HepG2 (cell line): ENCODE data around the gene CCER1. TPM values are rescaled to one million over a fixed set of nuclear protein-coding genes. Genes with fewer than 3 reads are reported as not detected.
A peak's percentile ranks its signal among the peaks of the same experiment; 100 is the strongest.

Experiments
- ATAC-seq: fragments of 200-7000 bp; cut with Tn5 transposase; 3 replicates; pipeline ENCODE4 v1.9.1; 2020; ENCODE audit warnings: mild to moderate bottlenecking, moderate library complexity
- BruUV-seq: library from RNA; stranded (reverse); fragments of 400-500 nt; replicated peaks from 2 replicates; lab custom pipeline; 2021; lab: Mats Ljungman, UMichigan
- CTCF ChIA-PET: fragments of 300-600 bp; formaldehyde crosslinking; extraction: SDS; loops from one replicate; lab custom pipeline; 2021; ENCODE audit warnings: low total read pairs, inconsistent platforms, low intra/inter-chr PET ratio; lab: Yijun Ruan, JAX
- POLR2A ChIA-PET: fragments of 350-600 bp; sonication (Branson Sonifier 250); formaldehyde crosslinking; loops from one replicate; lab custom pipeline; 2020; ENCODE audit warnings: antibody characterized with exemption, inconsistent platforms; lab: Yijun Ruan, JAX
- DNase-seq: peaks from one replicate; pipeline ENCODE4 v3.0.0-alpha.2; 2015; ENCODE audit warnings: low spot score
- FAIRE-seq: peaks from 3 replicates; lab custom pipeline; 2011; peaks lifted over from hg19 to GRCh38; lab: Jason Lieb, UNC
- H2AFZ ChIP-seq: one replicate; pipeline ENCODE4 v1.6.1; 2011; ENCODE audit warnings: low read length, inconsistent platforms
- H3K27ac ChIP-seq: fragments of 300-600 bp; 3 replicates; pipeline ENCODE4 v1.8.0; 2011; ENCODE audit warnings: mixed run types, mild to moderate bottlenecking, mixed read lengths, low read length, inconsistent platforms; ENCODE audit not compliant: insufficient read depth; ENCODE audit errors: extremely low read length
- H3K27me3 ChIP-seq, 2 experiments: fragments of 200-600 bp in 1 of 2; 2 replicates in 1 of 2; 3 replicates in 1 of 2; pipeline versions ENCODE4 v1.6.0 to v1.8.0; 2011; ENCODE audit warnings: low read length in 2 of 2, mild to moderate bottlenecking in 2 of 2, moderate library complexity in 2 of 2, inconsistent platforms in 1 of 2; ENCODE audit not compliant: insufficient read depth in 2 of 2, control insufficient read depth in 1 of 2
- H3K36me3 ChIP-seq, 2 experiments: fragments of 200-600 bp in 1 of 2; replicated peaks in 1 of 2; 2 replicates in 1 of 2; 3 replicates in 1 of 2; pipeline versions ENCODE4 v1.5.1 to v1.8.0; 2011; ENCODE audit warnings: low read length in 2 of 2, inconsistent platforms in 1 of 2; ENCODE audit not compliant: insufficient read depth in 2 of 2, control insufficient read depth in 1 of 2
- H3K4me1 ChIP-seq: 2 replicates; pipeline ENCODE4 v1.5.1; 2012; ENCODE audit warnings: low read length, inconsistent platforms; ENCODE audit not compliant: insufficient read depth
- H3K4me2 ChIP-seq: 2 replicates; pipeline ENCODE4 v1.6.0; 2011; ENCODE audit warnings: low read depth, low read length, inconsistent platforms
- H3K4me3 ChIP-seq, 3 experiments: fragments of 200-600 bp in 1 of 3; sonication (generic), shearing (Covaris generic) in 1 of 3; replicated peaks in 1 of 3; 2 replicates each; pipeline ENCODE4 v1.5.1; 2011 to 2016; ENCODE audit warnings: low read length in 3 of 3, inconsistent platforms in 2 of 3, low read depth in 2 of 3, mild to moderate bottlenecking in 2 of 3, control low read depth in 1 of 3, mixed read lengths in 1 of 3; ENCODE audit not compliant: insufficient read depth in 1 of 3
- H3K79me2 ChIP-seq: one replicate; pipeline ENCODE4 v1.6.1; 2011; ENCODE audit warnings: low read length, inconsistent platforms; ENCODE audit not compliant: insufficient read depth
- H3K9ac ChIP-seq: 2 replicates; pipeline ENCODE4 v1.6.0; 2011; ENCODE audit warnings: mild to moderate bottlenecking, low read depth, low read length, inconsistent platforms; ENCODE audit not compliant: insufficient read depth
- H3K9me3 ChIP-seq: 2 replicates; pipeline ENCODE4 v1.5.1; 2012; ENCODE audit warnings: mild to moderate bottlenecking, low read length
- H4K20me1 ChIP-seq: 2 replicates; pipeline ENCODE4 v1.6.0; 2011; ENCODE audit warnings: inconsistent platforms, mild to moderate bottlenecking, low read length, moderate library complexity; ENCODE audit not compliant: insufficient read depth
- CEBPB ChIP-seq: IDR thresholded peaks from 2 replicates; pipeline ENCODE4 v1.6.1; 2011; ENCODE audit warnings: low read depth, low read length, improper control_type of control experiment, borderline replicate concordance
- CENPT ChIP-seq: sonication (generic); formaldehyde crosslinking; IDR thresholded peaks from 2 replicates; pipeline ENCODE4 v1.8.0; 2022; ENCODE audit warnings: low read depth, mild to moderate bottlenecking, moderate library complexity, missing genetic modification reagents
- FOXA1 ChIP-seq, 2 experiments: fragments of 450-650 bp in 1 of 2; sonication (generic) in 1 of 2; formaldehyde crosslinking in 1 of 2; IDR thresholded peaks; 2 replicates each; pipeline versions ENCODE4 v1.4.0 to v1.6.1; 2016 to 2020; ENCODE audit warnings: missing genetic modification reagents in 1 of 2
- HNRNPL ChIP-seq: fragments of 200-400 bp; formaldehyde crosslinking; IDR thresholded peaks from 2 replicates; pipeline ENCODE4 v1.6.1; 2017; ENCODE audit warnings: mild to moderate bottlenecking, low read depth, low read length
- MEIS2 ChIP-seq: sonication (generic); formaldehyde crosslinking; IDR thresholded peaks from 2 replicates; pipeline ENCODE4 v1.9.0; 2021; ENCODE audit warnings: mild to moderate bottlenecking, missing genetic modification reagents
- MXD1 ChIP-seq: sonication (generic); formaldehyde crosslinking; IDR thresholded peaks from 2 replicates; pipeline ENCODE4 v1.4.0; 2020; ENCODE audit warnings: mild to moderate bottlenecking, missing genetic modification reagents
- MZF1 ChIP-seq: sonication (generic); formaldehyde crosslinking; IDR thresholded peaks from 2 replicates; pipeline ENCODE4 v1.8.1; 2023; ENCODE audit warnings: mild to moderate bottlenecking, missing genetic modification reagents, borderline replicate concordance
- PITX1 ChIP-seq: sonication (generic); formaldehyde crosslinking; IDR thresholded peaks from 2 replicates; pipeline ENCODE4 v1.5.1; 2020; ENCODE audit warnings: mild to moderate bottlenecking, missing genetic modification reagents
- RFX1 ChIP-seq: fragments of 450-650 bp; IDR thresholded peaks from 2 replicates; pipeline ENCODE4 v1.6.1; 2017
- ZBTB46 ChIP-seq: sonication (generic); formaldehyde crosslinking; IDR thresholded peaks from 2 replicates; pipeline ENCODE4 v1.4.0; 2020; ENCODE audit warnings: mild to moderate bottlenecking, missing genetic modification reagents, borderline replicate concordance
- ZC3H13 ChIP-seq: sonication (generic); formaldehyde crosslinking; IDR thresholded peaks from 2 replicates; pipeline ENCODE4 v1.8.1; 2023; ENCODE audit warnings: mild to moderate bottlenecking, missing genetic modification reagents, moderate library complexity
- ZNF30 ChIP-seq: sonication (generic); formaldehyde crosslinking; IDR thresholded peaks from 2 replicates; pipeline ENCODE4 v1.5.0; 2020; ENCODE audit warnings: mild to moderate bottlenecking, missing genetic modification reagents
- ZNF501 ChIP-seq: sonication (generic); formaldehyde crosslinking; IDR thresholded peaks from 2 replicates; pipeline ENCODE4 v1.5.1; 2020; ENCODE audit warnings: mild to moderate bottlenecking, moderate library complexity, missing genetic modification reagents
- ZNF674 ChIP-seq: sonication (generic); formaldehyde crosslinking; IDR thresholded peaks from 2 replicates; pipeline ENCODE4 v1.5.0; 2020; ENCODE audit warnings: low read depth, mild to moderate bottlenecking, missing genetic modification reagents
- WGBS: methylation state at CpG from one replicate; pipeline ENCODE4 v1.1.6; 2017; ENCODE audit warnings: low lambda C conversion rate; 5-methylcytosine and 5-hydroxymethylcytosine counted together
- in situ Hi-C: cut with HindIII; loops from 2 replicates; pipeline ENCODE4 v1.10.0; 2017; ENCODE audit warnings: low pct_unique_long_range_greater_than_20kb; ENCODE audit not compliant: extremely low pct_ligation_motif_present
- intact Hi-C: fragments of 100-400 bp; cut with micrococcal nuclease; formaldehyde crosslinking; loops from one replicate; pipeline ENCODE4 v1.10.0; 2022; ENCODE audit not compliant: unreplicated experiment
- polyA plus RNA-seq, 8 experiments: library from polyadenylated mRNA; depleted of rRNA in 3 of 8; stranded (reverse) in 7 of 8; unstranded in 1 of 8; fragments of >200 nt; fragmentation: Illumina TruSeq in 4 of 8; extraction: Trizol in 4 of 8; gene quantifications; 2 replicates each; pipeline versions ENCODE4 v1.2.1 to v1.2.3, GENCODE V29; 2011 to 2016; ENCODE audit warnings: low read depth in 4 of 8, missing spikeins in 1 of 8, mixed read lengths in 1 of 8; ENCODE audit not compliant: insufficient read depth in 1 of 8
- total RNA-seq, 5 experiments: library from RNA; depleted of rRNA; stranded (reverse); fragments of >200 nt; fragmentation: Illumina TruSeq; extraction: Trizol; gene quantifications; 2 replicates each; pipeline ENCODE4 v1.2.3, GENCODE V29; 2016; ENCODE audit warnings: low read depth in 1 of 5
- TF ChIP-seq, protein P1 (sequence below): sonication (generic); formaldehyde crosslinking; IDR thresholded peaks from 2 replicates; pipeline ENCODE4 v1.4.0; 2020; ENCODE audit warnings: missing genetic modification reagents, borderline replicate concordance

CCER1 gene
- total and polyA plus RNA-seq, 2 of the 13 experiments (the other 11 are each of a cell fraction or from before 2014, with no cell fraction given): not detected

GRCh38 chr12:90977224-90977623, 22.2 kb upstream of the CCER1 start:
- Histone ChIP-seq H3K36me3 (no peaks in the 10 kb centered on the region), H3K27ac (no peak overlapping the region), H4K20me1 (no peaks in the 10 kb centered on the region), H3K9me3 (no peaks in the 10 kb centered on the region), H3K4me3 (no peak overlapping the region), H3K79me2 (no peaks in the 10 kb centered on the region), H3K4me2 (no peak overlapping the region), H3K27me3 (no peaks in the 10 kb centered on the region), H2AFZ (no peak overlapping the region), H3K4me1 (no peaks in the 10 kb centered on the region), H3K9ac (no peak overlapping the region)
- DNase-seq: no peak
- ChIA-PET CTCF (interaction anchor here (1.6 to 1.8 kb wide), 2 partner anchors 132 to 377 kb away, joined by 6 to 16 read pairs; no protein-coding TSS in a partner anchor), POLR2A (no interaction called here)
- no peak for FAIRE-seq
- no TSS peak for BruUV-seq
- ATAC-seq: no peak
- intact Hi-C loops (no loop called here), in situ Hi-C loops (no loop called here)
- WGBS: 0% methylated on average over 1 of the region's 1 CpG
- TF ChIP-seq CEBPB: peak; percentile 52
- TF ChIP-seq CENPT (CRISPR knock-in tag): no peak

- H3K4me2 ChIP-seq: no peak overlapping the region
- CTCF ChIA-PET: no interaction called here
- TF ChIP-seq ZC3H13 (no peak), HNRNPL (no peak), PITX1 (no peak), ZNF30 (CRISPR knock-in tag) (no peak), MEIS2 (no peak), FOXA1 (IDR thresholded peaks at IDR 0.05) (no peak), FOXA1 (CRISPR knock-in tag; IDR thresholded peaks at IDR 0.05) (no peak), MXD1 (CRISPR knock-in tag) (no peak), ZBTB46 (no peak), MZF1 (CRISPR knock-in tag) (no peak), ZNF674 (CRISPR knock-in tag) (no peak), ZNF501 (no peak), RFX1 (no peak)
- TF ChIP-seq, protein P1, sequence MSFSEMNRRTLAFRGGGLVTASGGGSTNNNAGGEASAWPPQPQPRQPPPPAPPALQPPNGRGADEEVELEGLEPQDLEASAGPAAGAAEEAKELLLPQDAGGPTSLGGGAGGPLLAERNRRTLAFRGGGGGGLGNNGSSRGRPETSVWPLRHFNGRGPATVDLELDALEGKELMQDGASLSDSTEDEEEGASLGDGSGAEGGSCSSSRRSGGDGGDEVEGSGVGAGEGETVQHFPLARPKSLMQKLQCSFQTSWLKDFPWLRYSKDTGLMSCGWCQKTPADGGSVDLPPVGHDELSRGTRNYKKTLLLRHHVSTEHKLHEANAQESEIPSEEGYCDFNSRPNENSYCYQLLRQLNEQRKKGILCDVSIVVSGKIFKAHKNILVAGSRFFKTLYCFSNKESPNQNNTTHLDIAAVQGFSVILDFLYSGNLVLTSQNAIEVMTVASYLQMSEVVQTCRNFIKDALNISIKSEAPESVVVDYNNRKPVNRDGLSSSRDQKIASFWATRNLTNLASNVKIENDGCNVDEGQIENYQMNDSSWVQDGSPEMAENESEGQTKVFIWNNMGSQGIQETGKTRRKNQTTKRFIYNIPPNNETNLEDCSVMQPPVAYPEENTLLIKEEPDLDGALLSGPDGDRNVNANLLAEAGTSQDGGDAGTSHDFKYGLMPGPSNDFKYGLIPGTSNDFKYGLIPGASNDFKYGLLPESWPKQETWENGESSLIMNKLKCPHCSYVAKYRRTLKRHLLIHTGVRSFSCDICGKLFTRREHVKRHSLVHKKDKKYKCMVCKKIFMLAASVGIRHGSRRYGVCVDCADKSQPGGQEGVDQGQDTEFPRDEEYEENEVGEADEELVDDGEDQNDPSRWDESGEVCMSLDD (CRISPR knock-in tag): no peak
Measured at GRCh38 chr12:90974286-90974685, 19.3 kb upstream of the CCER1 start.

More at GRCh38 chr12:90974286-90974685, 19.3 kb upstream of the CCER1 start:
- intact Hi-C loops: no loop called here
- POLR2A ChIA-PET: no interaction called here
- BruUV-seq: no TSS peak
- no peak overlapping the region for H3K27ac ChIP-seq
- H3K36me3 ChIP-seq: no peaks in the 10 kb centered on the region
- H3K4me1 ChIP-seq: no peaks in the 10 kb centered on the region
- H3K9me3 ChIP-seq: no peaks in the 10 kb centered on the region
- FAIRE-seq (no peak), ATAC-seq (no peak), DNase-seq (no peak)
- H3K4me3 ChIP-seq: no peak overlapping the region
- no peaks in the 10 kb centered on the region for H3K27me3 ChIP-seq
- H4K20me1 ChIP-seq: no peaks in the 10 kb centered on the region
- no peak overlapping the region for H3K9ac ChIP-seq
- H3K79me2 ChIP-seq: no peaks in the 10 kb centered on the region
- no peak overlapping the region for H2AFZ ChIP-seq
- in situ Hi-C loops: loop anchor here (25.0 kb wide), 1 partner anchor 363 kb away; no protein-coding TSS in a partner anchor
